HG02840 (cell line): Measurements from ENCODE around the gene OCLN.
"Not testable (repeated sequence)": the region's sequence is repeated elsewhere in the genome, so short reads cannot be mapped to it uniquely, and the experiment has no call there.

Source experiments
- ATAC-seq: cut with Tn5 transposase; IDR thresholded peaks from one replicate; pipeline ENCODE4 v1.9.1; 2021; ENCODE audit warnings: mild to moderate bottlenecking, moderate library complexity, moderate number of reproducible peaks; ENCODE audit not compliant: unreplicated experiment, low FRiP score

Gene OCLN

DNA sequence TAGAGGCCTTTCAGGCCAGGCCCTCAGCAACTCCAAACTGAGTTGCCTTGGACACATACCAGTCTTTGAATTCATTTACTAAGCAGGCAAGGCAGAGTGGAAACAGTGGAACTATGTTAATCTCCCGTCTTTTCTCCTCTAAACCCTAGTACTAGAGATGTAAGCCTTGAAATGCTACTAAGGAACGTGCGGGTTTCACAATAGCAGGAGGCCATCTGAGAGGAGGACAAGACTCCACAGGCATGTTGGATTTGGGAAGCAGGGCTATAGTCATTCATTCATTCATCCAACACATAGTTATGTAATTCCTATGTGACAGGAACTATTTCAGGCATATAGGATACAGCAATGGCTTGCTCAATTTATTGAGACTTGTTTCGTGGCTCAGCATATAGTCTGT is 3.3 kb upstream of the OCLN start:
- no peak for ATAC-seq

DNA sequence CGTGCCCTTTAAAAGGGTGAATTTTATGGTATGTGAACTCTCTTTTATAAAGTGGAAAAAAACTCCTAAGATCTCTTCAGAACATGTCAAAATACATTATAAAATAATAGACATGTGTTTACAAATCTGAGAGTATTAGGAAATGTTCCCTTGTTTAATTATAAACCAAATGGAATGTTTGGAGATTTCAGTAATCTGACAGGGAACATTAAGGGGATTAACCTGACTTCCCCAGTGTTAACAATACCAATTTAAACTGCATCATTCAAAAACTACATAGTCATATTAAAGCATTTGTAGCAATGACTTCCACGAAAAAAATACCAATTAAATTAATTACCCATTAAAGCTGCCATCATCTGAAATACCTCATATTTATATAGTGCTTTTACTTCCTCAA is 1.6 kb upstream of the OCLN start:
- ATAC-seq, result no peak

DNA sequence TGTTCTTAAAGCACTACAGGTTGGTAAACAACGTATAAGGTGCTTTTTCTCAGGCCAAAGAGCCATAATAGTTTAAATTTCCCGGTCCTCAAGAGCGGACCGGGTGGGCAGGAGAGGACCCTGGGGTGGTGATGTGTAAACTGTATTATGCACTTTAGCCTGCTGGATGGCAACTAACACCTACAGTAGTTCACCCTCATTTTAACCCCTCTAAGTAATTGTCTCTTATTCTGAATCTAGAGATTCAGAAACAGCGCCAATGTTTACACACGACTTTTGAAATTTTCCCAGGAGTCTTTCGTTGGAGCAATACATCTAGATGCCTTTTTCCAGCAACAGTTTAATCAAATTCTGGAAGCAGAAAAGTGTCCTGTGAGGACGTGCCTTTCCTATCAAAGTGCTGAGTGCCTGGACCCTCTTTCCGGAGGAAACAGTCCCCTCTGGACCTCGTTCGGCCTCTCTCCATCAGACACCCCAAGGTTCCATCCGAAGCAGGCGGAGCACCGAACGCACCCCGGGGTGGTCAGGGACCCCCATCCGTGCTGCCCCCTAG is 676 bp upstream of the OCLN start:
- no peak for ATAC-seq

GRCh38 chr5:69492923-69493395 is 369 bp downstream of the OCLN start:
- ATAC-seq, result no peak

GRCh38 chr5:69493396-69494133 is 975 bp downstream of the OCLN start:
- ATAC-seq, result no peak

GRCh38 chr5:69494452-69494851 is 1.9 kb downstream of the OCLN start:
- no peak for ATAC-seq

GRCh38 chr5:69497006-69497520 is 4.5 kb downstream of the OCLN start:
- ATAC-seq, result no peak

- no peak for ATAC-seq
Observed at GRCh38 chr5:69498384-69498783, 5.8 kb downstream of the OCLN start.

DNA sequence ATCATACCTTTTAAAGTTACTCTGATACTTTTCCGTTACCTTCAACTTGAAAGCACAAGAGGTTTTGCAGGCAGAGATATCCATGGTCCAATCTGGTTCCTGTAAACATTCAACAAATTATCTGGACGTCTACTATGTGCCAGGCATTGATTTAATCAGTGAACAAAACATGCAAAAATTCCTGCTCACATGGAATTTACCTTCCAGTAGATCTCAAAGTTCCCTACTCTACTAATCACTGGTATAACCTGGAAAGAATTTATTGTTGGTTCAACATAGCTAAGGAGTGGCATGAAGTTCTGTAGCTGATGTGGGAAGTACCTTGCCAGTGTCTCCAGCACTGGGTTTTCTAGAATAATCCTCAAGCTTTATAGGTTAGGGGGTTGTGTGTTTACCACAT is 9.8 kb downstream of the OCLN start:
- ATAC-seq, result no peak

DNA sequence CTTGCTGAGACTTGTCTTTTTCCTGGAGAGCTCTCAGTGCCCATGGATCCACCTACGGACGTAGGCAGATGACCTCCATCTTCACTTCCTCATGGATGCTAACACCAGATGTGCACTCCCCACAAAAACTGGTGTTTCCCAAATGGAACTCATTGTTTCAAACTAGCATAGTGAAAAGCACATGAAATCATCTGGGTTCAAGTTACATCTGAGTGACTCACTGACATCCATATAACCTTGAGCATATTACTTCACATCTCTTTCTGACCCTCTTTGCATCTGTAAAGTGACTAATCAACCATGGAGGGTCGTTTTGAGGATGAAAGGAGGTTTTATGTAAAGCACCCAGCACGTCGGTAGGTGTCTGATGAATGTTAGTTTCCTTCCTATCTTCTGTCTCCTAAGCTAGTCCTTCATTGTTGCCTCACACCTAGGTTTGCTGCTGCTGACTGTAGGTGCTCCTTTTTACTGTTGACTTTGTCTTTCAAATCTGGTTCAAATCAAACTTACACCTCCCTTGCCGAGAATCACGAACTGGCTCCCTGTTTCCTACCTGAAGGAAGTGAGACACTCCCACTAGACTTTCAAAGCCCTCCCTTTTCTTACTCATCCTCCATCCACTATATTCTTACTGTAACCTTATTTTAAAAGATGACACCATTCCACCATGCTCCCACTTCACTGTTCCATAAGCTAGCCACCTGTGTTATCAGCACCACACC is 10.3 kb downstream of the OCLN start:
- no peak for ATAC-seq

DNA sequence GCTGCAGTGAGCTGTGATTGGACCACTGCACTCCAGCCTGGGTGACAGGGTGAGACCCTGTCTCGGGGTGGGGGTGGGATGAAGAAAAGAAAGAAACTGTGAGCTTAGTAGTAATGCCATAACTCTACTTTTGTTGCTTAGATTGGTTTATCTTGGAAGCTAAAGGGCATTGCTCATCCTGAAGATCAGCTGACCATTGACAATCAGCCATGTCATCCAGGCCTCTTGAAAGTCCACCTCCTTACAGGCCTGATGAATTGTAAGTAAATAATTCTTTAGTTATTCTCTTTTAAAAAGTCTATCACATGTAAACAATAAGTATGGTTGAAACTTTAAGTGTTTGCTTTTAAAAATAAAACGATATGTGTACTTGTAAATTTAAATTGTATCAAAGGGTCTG is 11.4 kb downstream of the OCLN start:
- ATAC-seq, result no peak

DNA sequence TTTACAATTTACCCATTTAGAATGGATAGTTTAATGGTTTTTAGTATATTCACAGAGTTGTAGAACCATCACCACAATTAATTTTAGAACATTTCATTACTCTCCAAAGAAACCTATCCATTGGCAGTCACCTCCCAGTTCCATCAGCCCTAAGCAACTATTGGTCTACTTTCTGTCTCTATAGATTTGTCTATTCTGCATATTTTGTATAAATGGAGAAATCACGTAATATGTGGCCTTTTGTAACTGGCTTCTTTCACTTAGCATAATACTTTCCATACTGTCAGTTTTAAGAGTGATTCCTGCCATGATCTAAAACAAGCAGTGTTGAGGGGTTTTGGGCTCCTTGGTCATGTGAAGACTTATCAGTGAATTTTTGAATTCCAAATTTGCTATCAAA is 12.7 kb downstream of the OCLN start:
- ATAC-seq, result no peak

- no peak for ATAC-seq
Observed at GRCh38 chr5:69509212-69509611, 16.6 kb downstream of the OCLN start.

DNA sequence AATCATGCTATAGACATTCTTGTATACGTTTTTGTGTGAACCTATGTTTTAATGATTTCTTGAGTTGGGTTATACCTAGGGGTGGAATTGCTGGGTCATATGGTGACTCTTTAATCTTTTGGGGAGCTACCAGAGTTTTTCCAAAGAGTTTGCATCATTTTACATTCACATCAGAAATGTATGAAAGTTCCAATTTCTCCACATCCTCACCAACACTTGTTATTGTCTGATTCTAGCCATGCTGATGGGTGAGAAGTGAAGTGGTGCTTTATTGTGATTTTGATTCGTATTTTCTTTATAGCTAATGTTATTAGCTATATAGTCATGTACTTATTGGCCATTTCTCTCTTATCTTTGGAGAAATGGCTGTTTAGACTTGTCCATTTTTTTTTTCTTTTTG is 18.1 kb downstream of the OCLN start:
- no peak for ATAC-seq

- no peak for ATAC-seq
Observed at GRCh38 chr5:69512740-69513260, 20.2 kb downstream of the OCLN start.

DNA sequence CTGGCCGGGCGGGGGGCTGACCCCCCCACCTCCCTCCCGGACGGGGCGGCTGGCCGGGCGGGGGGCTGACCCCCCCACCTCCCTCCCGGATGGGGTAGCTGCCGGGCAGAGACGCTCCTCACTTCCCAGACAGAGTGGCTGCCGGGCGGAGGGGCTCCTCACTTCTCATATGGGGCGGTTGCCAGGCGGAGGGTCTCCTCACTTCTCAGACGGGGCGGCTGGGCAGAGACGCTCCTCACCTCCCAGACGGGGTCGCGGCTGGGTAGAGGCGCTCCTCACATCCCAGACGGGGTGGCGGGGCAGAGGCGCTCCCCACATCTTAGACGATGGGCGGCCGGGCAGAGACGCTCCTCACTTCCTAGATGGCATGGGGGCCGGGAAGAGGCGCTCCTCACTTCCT is 23.0 kb downstream of the OCLN start:
- not testable (repeated sequence) for ATAC-seq

DNA sequence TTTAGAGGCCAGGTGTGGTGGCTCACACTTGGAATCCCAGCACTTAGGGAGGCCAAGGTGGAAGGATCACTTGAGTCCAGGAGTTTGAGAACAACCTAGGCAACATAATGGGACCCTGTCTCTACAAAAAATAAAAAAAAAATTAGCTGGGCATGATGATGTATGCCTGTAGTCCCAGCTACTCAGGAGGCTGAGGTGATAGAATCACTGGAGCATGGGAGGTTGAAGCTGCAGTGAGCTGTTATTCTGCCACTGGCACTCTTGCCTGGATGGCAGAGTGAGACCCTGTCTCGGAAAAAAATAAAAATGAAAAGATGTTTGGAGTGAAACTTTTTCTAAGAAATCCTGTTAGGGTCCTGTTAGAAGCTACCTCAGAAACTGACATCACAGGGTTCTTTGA is 24.2 kb downstream of the OCLN start:
- ATAC-seq, result no peak

GRCh38 chr5:69517763-69518212 is 25.2 kb downstream of the OCLN start:
- no peak for ATAC-seq

DNA sequence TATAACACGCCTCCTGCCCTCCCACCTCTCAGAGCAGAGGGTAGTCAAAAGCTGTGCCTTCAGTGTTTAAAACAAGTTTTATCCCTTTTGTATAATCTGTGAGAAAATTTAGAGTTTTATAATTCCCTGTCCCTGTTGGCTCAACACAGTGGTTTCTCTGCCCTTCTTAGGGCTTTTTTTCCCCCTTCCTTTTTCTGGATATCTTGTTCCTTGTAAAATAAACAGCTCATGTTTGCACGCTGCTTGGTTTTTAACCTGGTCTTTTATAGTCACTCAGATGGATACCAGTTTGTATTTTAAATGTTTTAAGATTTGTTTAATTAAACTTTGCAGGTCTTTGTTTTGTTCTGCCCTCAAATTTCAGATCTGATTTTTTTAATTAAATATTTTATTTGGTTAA is 26.7 kb downstream of the OCLN start:
- ATAC-seq, result no peak

GRCh38 chr5:69522035-69522434 is 29.4 kb downstream of the OCLN start:
- ATAC-seq, result no peak

DNA sequence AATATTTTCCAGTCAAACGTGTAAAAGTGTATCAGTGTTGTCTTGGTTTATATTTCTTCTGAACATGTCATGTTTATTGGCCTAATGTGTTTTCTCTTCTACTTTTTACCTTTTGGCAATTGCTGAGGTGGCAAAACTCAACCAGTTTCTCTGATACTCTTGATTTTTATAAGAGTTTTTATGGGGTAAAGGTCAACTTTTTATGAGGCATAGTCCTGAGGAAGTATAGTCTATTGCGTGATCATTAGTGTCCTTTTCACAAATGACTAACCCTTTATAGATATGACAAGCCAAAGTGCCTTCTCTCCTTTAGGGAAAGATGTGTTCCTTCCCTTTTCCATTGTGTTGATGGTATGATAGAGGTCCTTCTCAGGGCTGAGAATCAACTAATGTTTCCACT is 32.9 kb downstream of the OCLN start:
- ATAC-seq, result no peak
